GM12875 (cell line): ENCODE measurements around the gene ZMYM2.

Source experiments
- H3K4me3 ChIP-seq: one replicate; pipeline ENCODE4 v1.5.1; 2011; ENCODE audit warnings: low read depth, low read length, control low read depth
- TF ChIP-seq, protein P1 (sequence below): IDR thresholded peaks from 2 replicates; pipeline ENCODE4 v1.5.1; 2011; ENCODE audit warnings: low read depth, mild to moderate bottlenecking, control low read depth, inconsistent platforms, low read length, moderate library complexity, borderline replicate concordance; ENCODE audit not compliant: insufficient read depth

Gene ZMYM2

DNA sequence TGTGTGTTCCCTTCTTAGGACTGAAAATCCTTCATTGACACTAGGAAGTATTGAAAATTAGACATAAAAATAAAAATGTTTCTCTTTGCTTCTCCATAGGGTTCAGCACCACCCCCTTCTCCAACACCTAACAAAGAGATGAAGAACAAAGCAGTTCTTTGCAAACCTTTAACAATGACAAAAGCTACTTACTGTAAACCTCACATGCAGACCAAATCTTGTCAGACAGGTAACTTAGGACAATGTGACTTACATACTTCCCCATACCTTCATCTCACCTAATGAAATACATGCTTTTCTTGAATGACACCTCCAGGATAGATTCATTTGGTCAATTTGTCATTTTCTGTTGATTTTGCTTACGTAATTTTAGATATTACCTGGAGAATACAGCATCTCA is 99.9 kb downstream of the ZMYM2 start:
- TF ChIP-seq, protein P1, sequence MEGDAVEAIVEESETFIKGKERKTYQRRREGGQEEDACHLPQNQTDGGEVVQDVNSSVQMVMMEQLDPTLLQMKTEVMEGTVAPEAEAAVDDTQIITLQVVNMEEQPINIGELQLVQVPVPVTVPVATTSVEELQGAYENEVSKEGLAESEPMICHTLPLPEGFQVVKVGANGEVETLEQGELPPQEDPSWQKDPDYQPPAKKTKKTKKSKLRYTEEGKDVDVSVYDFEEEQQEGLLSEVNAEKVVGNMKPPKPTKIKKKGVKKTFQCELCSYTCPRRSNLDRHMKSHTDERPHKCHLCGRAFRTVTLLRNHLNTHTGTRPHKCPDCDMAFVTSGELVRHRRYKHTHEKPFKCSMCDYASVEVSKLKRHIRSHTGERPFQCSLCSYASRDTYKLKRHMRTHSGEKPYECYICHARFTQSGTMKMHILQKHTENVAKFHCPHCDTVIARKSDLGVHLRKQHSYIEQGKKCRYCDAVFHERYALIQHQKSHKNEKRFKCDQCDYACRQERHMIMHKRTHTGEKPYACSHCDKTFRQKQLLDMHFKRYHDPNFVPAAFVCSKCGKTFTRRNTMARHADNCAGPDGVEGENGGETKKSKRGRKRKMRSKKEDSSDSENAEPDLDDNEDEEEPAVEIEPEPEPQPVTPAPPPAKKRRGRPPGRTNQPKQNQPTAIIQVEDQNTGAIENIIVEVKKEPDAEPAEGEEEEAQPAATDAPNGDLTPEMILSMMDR, result no peak
- H3K4me3 ChIP-seq, result no peak overlapping the region

DNA sequence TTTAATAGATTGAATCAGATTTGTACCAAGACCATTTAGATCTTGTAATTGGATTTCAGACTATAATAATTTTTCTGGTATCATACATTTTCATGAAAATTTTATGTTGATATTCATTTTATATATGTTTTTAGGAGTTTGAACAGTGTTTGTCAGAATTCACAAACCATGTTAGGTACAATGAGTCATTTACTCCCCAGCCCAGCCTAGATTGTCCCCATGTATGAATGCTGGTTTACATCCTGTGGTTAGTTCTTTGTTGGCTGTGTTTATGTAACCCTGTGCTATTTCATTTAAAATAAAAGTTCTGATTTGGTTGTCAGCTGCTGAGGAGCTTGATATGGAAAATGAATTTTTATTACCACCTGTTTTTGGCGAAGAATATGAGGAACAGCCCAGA is 105.6 kb downstream of the ZMYM2 start:
- no peak overlapping the region for H3K4me3 ChIP-seq
- TF ChIP-seq, protein P1, result no peak

DNA sequence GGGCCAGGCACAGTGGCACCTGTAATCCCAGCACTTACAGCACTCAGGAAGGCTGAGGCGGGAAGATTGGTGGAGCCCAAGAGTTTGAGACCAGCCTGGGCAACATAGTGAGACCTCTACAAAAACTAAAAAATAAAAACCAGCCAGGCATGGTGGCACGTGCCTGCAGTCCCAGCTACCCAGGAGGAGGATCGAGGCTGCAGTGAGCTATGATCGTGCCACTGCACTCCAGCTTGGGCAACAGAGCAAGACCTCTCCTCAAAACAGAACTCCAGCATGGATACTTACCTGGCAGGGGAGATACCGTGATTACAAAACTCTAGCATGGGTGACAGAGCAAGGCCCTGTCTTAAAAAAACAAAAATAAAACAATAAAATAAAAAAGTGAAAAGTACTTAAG is 107.0 kb downstream of the ZMYM2 start:
- TF ChIP-seq, protein P1, result no peak
- H3K4me3 ChIP-seq, result no peak overlapping the region

DNA sequence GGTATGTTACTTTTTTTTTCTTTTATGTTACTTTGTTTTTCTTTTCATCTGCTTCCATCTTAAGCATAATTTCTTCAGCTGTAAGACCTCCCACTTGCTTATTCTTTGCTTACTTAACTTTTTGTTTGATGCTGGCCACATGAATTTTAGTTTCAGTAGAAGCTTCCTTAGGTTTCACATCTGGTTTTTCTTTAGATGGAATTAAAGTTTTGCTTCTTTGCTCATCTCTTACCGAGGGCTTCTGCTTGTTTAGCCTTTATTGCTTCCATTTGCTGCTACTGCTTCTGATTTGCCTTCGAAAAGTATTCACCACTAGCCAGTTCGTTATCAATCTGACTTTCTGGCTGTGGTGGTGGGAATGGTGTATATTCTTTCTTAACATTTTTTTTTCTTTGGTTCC is 111.4 kb downstream of the ZMYM2 start:
- TF ChIP-seq, protein P1, result no peak
- H3K4me3 ChIP-seq, result no peak overlapping the region

DNA sequence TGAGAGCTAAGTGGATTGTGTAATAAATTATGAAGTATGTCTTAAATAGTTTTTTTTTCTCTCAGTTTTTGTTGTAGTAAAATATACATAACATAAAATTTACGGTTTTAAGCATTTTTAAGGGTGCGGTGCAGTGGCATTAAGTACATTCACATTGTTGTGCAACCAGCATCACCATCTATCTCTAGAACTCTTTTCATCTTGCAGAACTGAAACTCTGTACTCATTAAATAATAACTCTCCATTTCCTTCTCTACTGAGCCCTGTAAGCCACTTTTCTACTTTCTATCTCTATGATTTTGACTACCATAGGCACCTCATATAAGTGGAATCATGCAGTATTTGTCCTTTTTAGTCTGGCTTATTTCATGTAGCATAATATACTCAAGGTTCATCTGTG is 115.2 kb downstream of the ZMYM2 start:
- TF ChIP-seq, protein P1, result no peak
- H3K4me3 ChIP-seq, result no peak overlapping the region

DNA sequence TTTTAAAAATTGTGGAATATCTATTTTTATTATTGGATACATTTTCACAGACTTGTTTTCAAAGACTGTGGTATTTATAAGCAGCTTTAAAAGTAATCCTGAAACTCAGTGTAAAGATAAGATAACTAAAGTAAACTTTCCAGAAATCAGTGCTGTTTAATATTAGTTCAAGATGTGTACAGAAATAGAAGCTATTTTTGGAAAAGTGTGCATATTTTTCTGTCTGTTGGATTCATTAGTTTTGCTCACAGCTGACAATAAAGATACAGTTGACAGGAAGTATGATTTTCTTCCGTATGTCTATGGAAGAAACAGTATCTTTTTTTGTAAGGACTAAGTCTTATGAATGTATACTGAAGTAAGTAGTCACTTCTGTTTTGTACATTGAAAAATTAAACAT is 116.4 kb downstream of the ZMYM2 start:
- TF ChIP-seq, protein P1, result no peak
- no peak overlapping the region for H3K4me3 ChIP-seq

DNA sequence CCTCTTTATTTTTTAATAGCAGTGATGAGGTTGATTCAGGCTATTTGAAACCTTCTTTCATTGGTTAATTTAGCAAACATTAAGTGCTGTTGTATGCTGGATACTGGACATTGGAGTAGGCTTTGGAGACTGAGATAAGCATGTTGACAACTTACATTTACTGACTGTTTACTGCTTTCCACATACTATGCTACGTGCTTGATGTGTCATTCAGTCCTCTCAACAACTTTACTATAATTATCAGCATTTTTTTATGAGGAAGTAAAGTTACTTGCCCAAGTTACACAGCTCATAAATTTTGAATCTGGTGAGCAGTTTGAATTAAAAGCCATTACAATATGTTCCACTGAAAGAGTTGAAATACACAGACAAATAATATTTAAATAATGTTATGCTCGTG is 118.6 kb downstream of the ZMYM2 start:
- H3K4me3 ChIP-seq, result no peak overlapping the region
- TF ChIP-seq, protein P1, result no peak
